Colonic mucosa (tissue), 4 donors: ENCODE measurements around the gene PTPRT. TPM values are rescaled to one million over a fixed set of nuclear protein-coding genes. Genes with fewer than 3 reads are reported as not detected.

Experiments used
- DNase-seq: peaks from one replicate; pipeline ENCODE4 v3.0.0-alpha.2; 2020
- H3K27ac ChIP-seq: fragments of 200-600 bp; one replicate; pipeline ENCODE4 v1.8.0; 2021
- H3K27me3 ChIP-seq: fragments of 200-600 bp; one replicate; pipeline ENCODE4 v1.8.0; 2021
- H3K36me3 ChIP-seq: fragments of 200-600 bp; one replicate; pipeline ENCODE4 v1.8.0; 2021
- H3K4me1 ChIP-seq: fragments of 200-600 bp; one replicate; pipeline ENCODE4 v1.8.0; 2021; ENCODE audit warnings: mild to moderate bottlenecking
- H3K4me3 ChIP-seq: fragments of 200-600 bp; one replicate; pipeline ENCODE4 v1.8.0; 2021
- H3K9ac ChIP-seq, 2 donors: one replicate each; pipeline ENCODE4 v1.7.0; 2013; ENCODE audit warnings: control low read depth in 2 of 2, low read depth in 2 of 2, low read length in 2 of 2
- H3K9me3 ChIP-seq: fragments of 200-600 bp; one replicate; pipeline ENCODE4 v1.8.0; 2021
- CTCF ChIP-seq: fragments of 200-600 bp; IDR thresholded peaks from one replicate; pipeline ENCODE4 v1.8.0; 2022; ENCODE audit warnings: antibody characterized with exemption, mild to moderate bottlenecking
- intact Hi-C: fragments of 100-400 bp; cut with DNase I; formaldehyde crosslinking; loops from one replicate; pipeline ENCODE4 v1.14.1; 2022
- total RNA-seq, 2 donors: library from RNA; stranded (reverse); fragmentation: NEBNext Ultra II Directional in 1 of 2; extraction: Animal tissue kit (Norgen Biotek cat#: 25700) in 1 of 2; gene quantifications; one replicate each; pipeline ENCODE4 v1.2.1, GENCODE V29; 2021
- donor health status: healthy.
- donor health status: DM: no; HTN: no; CAD: no.
- donor health status: DM: no; HTN: no; CAD: no.

The PTPRT gene
- total RNA-seq, 2 donors from 2014 or later, result 0.11 to 0.12 TPM

- Histone ChIP-seq H3K9ac (no peak overlapping the region), H3K27me3 (no peaks in the 10 kb centered on the region), H3K9me3 (no peaks in the 10 kb centered on the region), H3K27ac (no peak overlapping the region), H3K4me1 (no peaks in the 10 kb centered on the region), H3K4me3 (no peak overlapping the region), H3K36me3 (no peaks in the 10 kb centered on the region)
- DNase-seq, result no peak
- intact Hi-C loops, result loop anchor here (10.0 kb wide), 1 partner anchor 796 kb away; no protein-coding TSS in a partner anchor
- TF ChIP-seq CTCF, result peak; percentile 52
These were observed 658.8 kb downstream of the PTPRT start for GRCh38 chr20:42530855-42531448.

- no peak overlapping the region for H3K4me3 ChIP-seq
- intact Hi-C loops, result loop anchor here (10.0 kb wide), 1 partner anchor 795 kb away; no protein-coding TSS in a partner anchor
These were observed 659.5 kb downstream of the PTPRT start for GRCh38 chr20:42530191-42530590.

GRCh38 chr20:42524058-42524457, 665.6 kb downstream of the PTPRT start:
- intact Hi-C loops, result no loop called here
- H3K27me3 ChIP-seq, result no peaks in the 10 kb centered on the region
- no peak for DNase-seq
- TF ChIP-seq CTCF, result no peak
- H3K4me3 ChIP-seq, result no peak overlapping the region
- H3K9me3 ChIP-seq, result no peaks in the 10 kb centered on the region
- H3K36me3 ChIP-seq, result no peaks in the 10 kb centered on the region
- H3K27ac ChIP-seq, result no peak overlapping the region
- no peaks in the 10 kb centered on the region for H3K4me1 ChIP-seq
- no peak overlapping the region for H3K9ac ChIP-seq

More at GRCh38 chr20:42530191-42530590, 659.5 kb downstream of the PTPRT start:
- no peak overlapping the region for H3K9ac ChIP-seq
- H3K36me3 ChIP-seq, result no peaks in the 10 kb centered on the region
- TF ChIP-seq CTCF, result no peak
- no peaks in the 10 kb centered on the region for H3K9me3 ChIP-seq
- H3K27me3 ChIP-seq, result no peaks in the 10 kb centered on the region
- no peak for DNase-seq
- no peaks in the 10 kb centered on the region for H3K4me1 ChIP-seq
- H3K27ac ChIP-seq, result no peak overlapping the region

- Histone ChIP-seq H3K27ac (no peak overlapping the region), H3K4me3 (no peak overlapping the region), H3K4me1 (no peaks in the 10 kb centered on the region), H3K9me3 (no peaks in the 10 kb centered on the region), H3K27me3 (no peaks in the 10 kb centered on the region), H3K9ac (no peak overlapping the region), H3K36me3 (no peaks in the 10 kb centered on the region)
- no peak for DNase-seq
- no peak for TF ChIP-seq CTCF
- intact Hi-C loops, result no loop called here
These were observed 673.0 kb downstream of the PTPRT start for GRCh38 chr20:42516692-42517091.

- DNase-seq, result no peak
- intact Hi-C loops, result no loop called here
- no peak overlapping the region for H3K4me3 ChIP-seq
- no peaks in the 10 kb centered on the region for H3K9me3 ChIP-seq
- H3K27me3 ChIP-seq, result no peaks in the 10 kb centered on the region
- H3K4me1 ChIP-seq, result no peaks in the 10 kb centered on the region
- no peak overlapping the region for H3K9ac ChIP-seq
- H3K27ac ChIP-seq, result no peak overlapping the region
- H3K36me3 ChIP-seq, result no peaks in the 10 kb centered on the region
- TF ChIP-seq CTCF, result no peak
These were observed 679.0 kb downstream of the PTPRT start for GRCh38 chr20:42510686-42511085.
